G401.6 (cell line): ENCODE measurements around the gene NKX6-2.
"Not testable (repeated sequence)": the region's sequence is repeated elsewhere in the genome, so short reads cannot be mapped to it uniquely, and the experiment has no call there.

ENCODE experiments used
- FAIRE-seq: peaks from 2 replicates; lab custom pipeline; 2012; peaks lifted over from hg19 to GRCh38; lab: Jason Lieb, UNC

The NKX6-2 gene

GRCh38 chr10:132812520-132812919, 26.6 kb upstream of the NKX6-2 start:
- no peak for FAIRE-seq

GRCh38 chr10:132811891-132812481, 26.0 kb upstream of the NKX6-2 start:
- no peak for FAIRE-seq

- FAIRE-seq, result no peak
These were observed 25.1 kb upstream of the NKX6-2 start for GRCh38 chr10:132810807-132811700.

GRCh38 chr10:132810141-132810806, 24.3 kb upstream of the NKX6-2 start:
- FAIRE-seq, result no peak

GRCh38 chr10:132809232-132810140, 23.5 kb upstream of the NKX6-2 start:
- no peak for FAIRE-seq

- no peak for FAIRE-seq
These were observed 22.7 kb upstream of the NKX6-2 start for GRCh38 chr10:132808383-132809231.

- FAIRE-seq, result no peak
These were observed 21.7 kb upstream of the NKX6-2 start for GRCh38 chr10:132807621-132808049.

- FAIRE-seq, result no peak
These were observed 20.6 kb upstream of the NKX6-2 start for GRCh38 chr10:132806561-132807003.

GRCh38 chr10:132806110-132806509, 20.2 kb upstream of the NKX6-2 start:
- FAIRE-seq, result no peak

GRCh38 chr10:132805599-132805998, 19.7 kb upstream of the NKX6-2 start:
- no peak for FAIRE-seq

GRCh38 chr10:132804785-132805426, 19.0 kb upstream of the NKX6-2 start:
- FAIRE-seq, result no peak

GRCh38 chr10:132804287-132804686, 18.3 kb upstream of the NKX6-2 start:
- FAIRE-seq, result no peak

GRCh38 chr10:132803416-132804210, 17.7 kb upstream of the NKX6-2 start:
- no peak for FAIRE-seq

- FAIRE-seq, result no peak
These were observed 16.9 kb upstream of the NKX6-2 start for GRCh38 chr10:132802694-132803320.

- FAIRE-seq, result no peak
These were observed 16.1 kb upstream of the NKX6-2 start for GRCh38 chr10:132802048-132802447.

GRCh38 chr10:132799865-132800264, 13.9 kb upstream of the NKX6-2 start:
- no peak for FAIRE-seq

- FAIRE-seq, result no peak
These were observed 12.9 kb upstream of the NKX6-2 start for GRCh38 chr10:132798876-132799275.

GRCh38 chr10:132798403-132798802, 12.5 kb upstream of the NKX6-2 start:
- no peak for FAIRE-seq

- FAIRE-seq, result not testable (repeated sequence)
These were observed 12.0 kb upstream of the NKX6-2 start for GRCh38 chr10:132797986-132798385.
